ENCODE data around the gene ELK4. TPM values are rescaled to one million over a fixed set of nuclear protein-coding genes. Genes with fewer than 3 reads are reported as not detected.

The ELK4 gene
- total RNA-seq, 2 donors from 2014 or later, result 49.8 to 54.6 TPM

DNA sequence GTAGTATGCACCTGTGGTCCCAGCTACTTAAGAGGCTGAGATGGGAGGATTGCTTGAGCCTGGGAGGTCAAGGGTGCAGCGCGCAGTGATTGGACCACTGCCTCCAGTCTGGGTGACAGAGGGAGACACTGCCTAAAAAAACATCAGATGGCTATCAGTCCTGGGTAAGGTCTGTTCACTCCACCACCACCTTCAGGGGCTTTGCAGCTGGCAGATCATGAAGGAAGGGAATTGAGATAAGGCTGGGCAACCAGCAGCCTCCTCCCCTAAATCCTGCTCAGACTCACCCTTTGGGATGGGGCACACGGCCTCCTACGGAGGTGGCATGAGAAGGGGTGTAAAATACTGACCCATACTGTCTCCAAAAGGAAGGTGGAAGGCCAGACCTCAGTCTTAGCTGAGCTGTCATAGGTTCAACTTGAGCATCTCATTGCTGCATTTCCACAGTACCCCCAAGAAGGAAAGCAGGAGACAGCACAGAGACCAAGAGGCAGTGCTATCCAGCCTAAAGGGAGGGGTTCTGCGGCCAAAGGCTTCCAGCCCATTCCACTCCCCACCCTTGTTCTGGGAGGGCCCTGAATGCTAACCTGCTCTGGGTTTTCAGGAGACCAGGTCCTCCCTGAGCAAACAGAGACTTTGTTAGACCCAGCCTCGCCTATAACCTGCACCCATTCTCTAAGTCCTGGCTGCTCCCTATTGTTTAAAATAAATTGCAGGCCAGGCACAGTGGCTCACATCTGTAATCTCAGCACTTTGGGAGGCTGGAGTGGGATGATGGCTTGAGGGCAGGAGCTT lies 34.8 kb upstream of the ELK4 start:
- intact Hi-C loops (cut with DNase I), result loop anchor here in 1 of 2 donors (10.0 kb wide), 1 partner anchor 998 kb away; no protein-coding TSS in a partner anchor

DNA sequence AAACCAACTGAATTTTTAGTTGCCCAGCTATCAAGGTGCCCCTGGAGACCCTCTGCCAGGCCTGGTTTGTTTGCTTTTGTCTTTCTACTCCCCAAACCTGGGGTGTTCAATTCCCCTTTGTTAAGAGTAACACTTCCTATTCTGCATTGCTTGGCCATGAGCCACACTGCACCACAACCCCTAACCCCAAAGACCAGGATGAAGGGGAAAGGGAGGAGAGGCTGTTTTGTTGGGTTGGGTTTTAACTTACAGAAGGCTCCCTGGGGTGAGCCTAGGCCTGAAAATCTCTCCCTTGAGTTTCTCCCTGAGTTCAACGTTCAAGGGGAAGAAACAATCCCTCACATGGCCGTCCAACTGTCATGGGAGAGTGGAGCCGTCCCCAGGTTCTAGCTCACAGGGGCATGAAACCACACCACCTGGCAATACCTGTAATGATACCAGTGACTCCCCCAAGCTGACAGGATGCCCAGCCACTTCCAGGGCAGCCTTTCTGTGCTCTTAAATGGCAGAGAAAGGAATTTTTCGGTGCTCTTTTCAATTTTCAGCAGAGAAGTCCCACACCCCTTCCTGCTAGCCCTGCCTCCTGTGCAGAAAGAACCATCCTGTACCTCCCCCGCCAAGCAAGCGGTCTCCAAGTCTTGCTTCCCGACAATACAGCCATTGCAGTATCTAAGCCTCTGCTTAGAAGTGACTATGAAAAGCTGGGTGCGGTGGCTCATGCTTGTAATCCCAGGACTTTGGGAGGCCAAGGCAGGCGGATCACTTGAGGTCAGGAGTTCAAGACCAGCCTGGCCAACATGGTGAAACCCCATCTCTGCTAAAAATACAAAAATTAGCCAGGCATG lies 33.6 kb upstream of the ELK4 start:
- no peak for DNase-seq (ENCODE audit: low spot score)
- intact Hi-C loops (cut with DNase I), result loop anchor here in 1 of 2 donors (10.0 kb wide), 1 partner anchor 999 kb away; no protein-coding TSS in a partner anchor

More for the DNA sequence above, 34.8 kb upstream of the ELK4 start:
- DNase-seq (ENCODE audit: low spot score), result no peak

GRCh38 chr1:205664399-205665017 lies 32.7 kb upstream of the ELK4 start:
- intact Hi-C loops (cut with DNase I), result loop anchor here (5.0 to 10.0 kb wide), 2 partner anchors 38 to 1000 kb away; no protein-coding TSS in a partner anchor

GRCh38 chr1:205663286-205663936 lies 31.6 kb upstream of the ELK4 start:
- intact Hi-C loops (cut with DNase I), result loop anchor here (5.0 to 10.0 kb wide), 2 partner anchors 39 to 1001 kb away; no protein-coding TSS in a partner anchor

More at GRCh38 chr1:205664399-205665017, 32.7 kb upstream of the ELK4 start:
- no peak for DNase-seq (ENCODE audit: low spot score)

DNA sequence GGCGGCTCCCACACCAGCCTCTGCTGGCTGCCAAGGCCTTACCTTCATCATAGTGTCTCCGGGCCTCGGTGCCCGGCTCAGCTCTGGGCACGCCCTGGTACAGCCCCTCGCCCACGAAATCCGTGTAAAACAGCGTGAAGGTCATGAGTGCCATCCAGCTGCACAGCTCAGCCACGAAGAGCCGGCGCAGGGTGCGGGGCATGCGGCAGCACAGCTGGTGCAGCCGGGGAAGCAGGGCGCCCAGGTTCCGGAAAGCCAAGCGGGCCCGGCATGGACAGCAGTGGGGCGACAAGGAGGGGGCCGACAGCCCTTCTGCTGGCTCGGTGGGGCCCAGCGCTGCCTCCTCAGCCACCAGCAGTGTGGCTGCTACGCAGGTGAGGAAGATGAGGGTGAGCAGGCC lies 31.0 kb upstream of the ELK4 start:
- no peak for DNase-seq (ENCODE audit: low spot score)
- intact Hi-C loops (cut with DNase I), result loop anchor here (5.0 to 10.0 kb wide), 2 partner anchors 40 to 1002 kb away; no protein-coding TSS in a partner anchor

More at GRCh38 chr1:205663286-205663936, 31.6 kb upstream of the ELK4 start:
- DNase-seq (ENCODE audit: low spot score), result peak; percentile 81

GRCh38 chr1:205662135-205662738 lies 30.4 kb upstream of the ELK4 start:
- no peak for DNase-seq (ENCODE audit: low spot score)
- intact Hi-C loops (cut with DNase I), result loop anchor here (5.0 to 10.0 kb wide), 2 partner anchors 40 to 1003 kb away; no protein-coding TSS in a partner anchor

DNA sequence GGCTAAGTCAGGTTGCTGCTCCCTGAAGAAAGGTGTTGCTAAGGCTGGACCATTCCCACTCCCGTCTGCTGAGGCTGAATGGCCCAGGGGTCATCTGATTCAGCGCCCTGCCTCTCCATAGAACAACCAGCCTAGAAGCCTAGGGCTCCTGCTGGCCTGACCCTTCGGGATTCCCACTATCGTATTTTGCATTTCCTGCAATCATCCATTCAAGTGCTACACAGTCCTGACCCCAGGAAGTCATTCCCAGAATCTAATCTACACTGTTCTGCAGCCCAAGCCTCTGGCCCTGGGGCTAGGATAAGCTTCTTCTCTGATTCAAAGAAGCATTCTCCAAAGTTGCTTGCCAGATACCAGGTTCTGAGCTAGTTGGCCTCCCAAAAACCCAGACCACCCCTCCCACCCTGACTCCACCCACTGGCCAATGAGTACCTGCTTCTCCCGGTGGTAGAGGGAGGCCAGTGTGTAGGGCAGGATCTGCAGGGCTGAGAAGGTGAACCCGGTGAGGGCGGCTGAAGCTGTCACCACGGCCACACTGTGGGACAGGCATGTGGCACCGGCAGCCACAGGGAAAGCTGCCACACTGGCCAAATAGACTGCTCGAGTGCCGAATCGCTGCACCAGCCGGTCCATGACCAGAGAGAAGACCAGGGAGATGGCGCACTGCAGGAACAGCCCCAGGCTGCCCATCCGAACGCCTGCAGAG lies 29.8 kb upstream of the ELK4 start:
- intact Hi-C loops (cut with DNase I), result loop anchor here (5.0 to 10.0 kb wide), 2 partner anchors 41 to 1003 kb away; no protein-coding TSS in a partner anchor
- no peak for DNase-seq (ENCODE audit: low spot score)

- intact Hi-C loops (cut with DNase I), result loop anchor here (5.0 to 10.0 kb wide), 2 partner anchors 42 to 1004 kb away; no protein-coding TSS in a partner anchor
- no peak for DNase-seq (ENCODE audit: low spot score)
Measured at GRCh38 chr1:205660361-205660760, 28.6 kb upstream of the ELK4 start.

GRCh38 chr1:205658943-205659581 lies 27.3 kb upstream of the ELK4 start:
- intact Hi-C loops (cut with DNase I), result loop anchor here (2.0 to 5.0 kb wide), 2 partner anchors 52 to 132 kb away; no protein-coding TSS in a partner anchor
- peak; percentile 92 for DNase-seq (ENCODE audit: low spot score)

GRCh38 chr1:205656236-205656635 lies 24.4 kb upstream of the ELK4 start:
- peak; percentile 43 for DNase-seq (ENCODE audit: low spot score)
- intact Hi-C loops (cut with DNase I), result loop anchor here (2.0 to 5.0 kb wide), 3 partner anchors 65 to 129 kb away; no protein-coding TSS in a partner anchor

DNA sequence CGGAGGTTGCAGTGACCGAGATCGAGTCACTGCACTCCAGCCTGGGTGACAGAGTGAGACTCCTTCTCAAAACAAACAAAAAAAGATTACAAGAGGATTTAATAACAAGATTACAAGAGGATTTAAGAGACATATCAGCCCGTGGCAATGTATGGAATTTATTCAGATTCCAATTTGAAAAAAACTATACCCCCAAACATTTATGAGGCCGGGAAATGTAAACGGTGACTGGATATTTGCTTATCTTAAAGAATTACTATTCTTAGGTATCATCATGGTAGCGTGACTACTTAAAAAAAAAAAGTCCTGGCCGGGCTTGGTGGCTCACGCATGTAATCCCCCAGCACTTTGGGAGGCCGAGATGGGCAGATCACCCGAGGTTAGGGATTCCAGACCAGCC lies 21.2 kb upstream of the ELK4 start:
- intact Hi-C loops (cut with DNase I), result no loop called here
- no peak for DNase-seq (ENCODE audit: low spot score)

DNA sequence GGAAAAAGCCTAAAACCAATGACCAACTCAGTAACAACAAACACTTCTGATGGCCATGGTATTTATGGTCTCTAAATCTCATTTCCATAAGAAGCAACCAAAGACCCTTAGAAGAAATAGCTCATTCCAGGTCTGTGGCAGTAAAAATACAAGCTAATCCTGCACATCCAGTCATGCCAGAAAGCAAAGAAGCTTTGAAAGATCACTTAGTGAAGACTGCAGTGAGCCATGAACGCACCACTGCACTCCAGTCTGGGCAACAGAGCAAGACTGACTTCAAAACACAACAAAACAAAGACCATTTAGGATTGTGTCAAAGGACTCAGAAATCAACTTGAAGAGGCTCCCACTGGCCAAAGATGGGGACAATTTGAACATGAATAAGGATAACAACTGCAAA lies 18.4 kb upstream of the ELK4 start:
- intact Hi-C loops (cut with DNase I), result no loop called here
- DNase-seq (ENCODE audit: low spot score), result no peak

DNA sequence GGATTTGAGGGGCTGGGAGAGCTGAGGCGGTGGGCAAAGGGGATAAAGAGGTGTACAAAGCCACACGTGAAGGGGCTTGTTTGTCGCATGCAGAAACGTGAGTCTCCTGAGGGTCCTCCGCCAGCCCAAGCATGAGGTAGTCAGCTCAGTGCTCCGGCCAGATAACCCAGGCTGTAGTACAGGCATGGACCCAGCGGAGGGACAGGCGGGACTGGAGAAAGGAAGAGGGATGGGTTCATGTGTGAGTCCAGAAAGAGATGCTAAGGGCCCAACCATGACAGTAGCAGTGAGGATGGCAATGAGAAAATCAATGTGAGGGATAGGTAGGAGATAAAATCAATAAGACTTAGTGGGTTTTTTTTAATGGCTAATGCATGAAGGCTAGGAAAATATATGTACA lies 13.7 kb upstream of the ELK4 start:
- no peak for DNase-seq (ENCODE audit: low spot score)
- intact Hi-C loops (cut with DNase I), result no loop called here

GRCh38 chr1:205642679-205643307 lies 11.0 kb upstream of the ELK4 start:
- intact Hi-C loops (cut with DNase I), result no loop called here
- no peak for DNase-seq (ENCODE audit: low spot score)

- no peak for DNase-seq (ENCODE audit: low spot score)
- intact Hi-C loops (cut with DNase I), result no loop called here
Measured at GRCh38 chr1:205639567-205639966, 7.8 kb upstream of the ELK4 start.

- intact Hi-C loops (cut with DNase I), result no loop called here
- DNase-seq (ENCODE audit: low spot score), result no peak
Measured at GRCh38 chr1:205637854-205638468, 6.2 kb upstream of the ELK4 start.
